SK-N-MC (cell line): ENCODE results near the gene MBD5.

Experiments used
- DNase-seq: peaks from one replicate; pipeline ENCODE4 v3.0.0-alpha.2; 2011; ENCODE audit warnings: low read depth, low spot score
- H3K27ac ChIP-seq: fragments of 200-600 bp; sonication (generic); 2 replicates; pipeline ENCODE4 v1.5.1; 2016; ENCODE audit warnings: mixed run types
- H3K36me3 ChIP-seq: fragments of 200-600 bp; sonication (generic); 2 replicates; pipeline ENCODE4 v1.6.1; 2017; ENCODE audit warnings: antibody characterized with exemption, low read length, mixed read lengths; ENCODE audit not compliant: insufficient read depth
- H3K4me3 ChIP-seq: fragments of 200-600 bp; sonication (generic); 2 replicates; pipeline ENCODE4 v1.5.1; 2016
- H3K9ac ChIP-seq: fragments of 200-600 bp; sonication (generic); 2 replicates; pipeline ENCODE4 v1.8.0; 2017; ENCODE audit warnings: mixed run types, mixed read lengths; ENCODE audit not compliant: insufficient read length
- H3K9me3 ChIP-seq: fragments of 200-600 bp; sonication (generic); 2 replicates; pipeline ENCODE4 v1.6.1; 2017; ENCODE audit warnings: low read depth, mild to moderate bottlenecking, antibody characterized with exemption, low read length, moderate library complexity, mixed read lengths
- EZH2 ChIP-seq: fragments of 200-600 bp; sonication (generic); IDR thresholded peaks from one replicate; pipeline ENCODE4 v1.6.1; 2017; ENCODE audit warnings: antibody characterized with exemption
- FOXP2 ChIP-seq: optimal IDR thresholded peaks from 2 replicates; pipeline ENCODE3; 2011; ENCODE audit warnings: mild to moderate bottlenecking, moderate library complexity; ENCODE audit not compliant: insufficient read depth; ENCODE audit errors: extremely low read length, control extremely low read depth
- POLR2AphosphoS5 ChIP-seq: IDR thresholded peaks from 2 replicates; pipeline ENCODE4 v1.6.1; 2012; ENCODE audit warnings: mild to moderate bottlenecking, low read depth, low read length, borderline replicate concordance

The MBD5 gene

GRCh38 chr2:148298196-148298595 lies 277.3 kb downstream of the MBD5 start:
- no peaks in the 10 kb centered on the region for H3K9me3 ChIP-seq
- H3K4me3 ChIP-seq: no peak overlapping the region
- H3K36me3 ChIP-seq: no peaks in the 10 kb centered on the region
- TF ChIP-seq POLR2AphosphoS5 (no peak), EZH2 (no peak), FOXP2 (no peak)
- no peak overlapping the region for H3K9ac ChIP-seq
- no peak overlapping the region for H3K27ac ChIP-seq
- no peak for DNase-seq

GRCh38 chr2:148299616-148300015 lies 278.7 kb downstream of the MBD5 start:
- no peak overlapping the region for H3K9ac ChIP-seq
- no peaks in the 10 kb centered on the region for H3K9me3 ChIP-seq
- no peaks in the 10 kb centered on the region for H3K36me3 ChIP-seq
- no peak overlapping the region for H3K4me3 ChIP-seq
- no peak overlapping the region for H3K27ac ChIP-seq
- DNase-seq: no peak
- TF ChIP-seq POLR2AphosphoS5 (no peak), FOXP2 (no peak), EZH2 (no peak)

GRCh38 chr2:148300544-148300943 lies 279.7 kb downstream of the MBD5 start:
- Histone ChIP-seq H3K4me3 (no peak overlapping the region), H3K27ac (no peak overlapping the region), H3K9me3 (no peaks in the 10 kb centered on the region), H3K36me3 (no peaks in the 10 kb centered on the region), H3K9ac (no peak overlapping the region)
- DNase-seq: no peak
- TF ChIP-seq POLR2AphosphoS5: no peak
- TF ChIP-seq FOXP2: no peak
- no peak for TF ChIP-seq EZH2

GRCh38 chr2:148301362-148301761 lies 280.5 kb downstream of the MBD5 start:
- H3K9ac ChIP-seq: no peak overlapping the region
- no peak overlapping the region for H3K27ac ChIP-seq
- H3K9me3 ChIP-seq: no peaks in the 10 kb centered on the region
- H3K36me3 ChIP-seq: no peaks in the 10 kb centered on the region
- TF ChIP-seq EZH2 (no peak), POLR2AphosphoS5 (no peak), FOXP2 (no peak)
- DNase-seq: no peak
- H3K4me3 ChIP-seq: no peak overlapping the region

GRCh38 chr2:148302526-148302925 lies 281.6 kb downstream of the MBD5 start:
- no peak overlapping the region for H3K27ac ChIP-seq
- TF ChIP-seq FOXP2 (no peak), EZH2 (no peak), POLR2AphosphoS5 (no peak)
- H3K4me3 ChIP-seq: no peak overlapping the region
- no peak overlapping the region for H3K9ac ChIP-seq
- DNase-seq: no peak
- H3K9me3 ChIP-seq: no peaks in the 10 kb centered on the region
- H3K36me3 ChIP-seq: no peaks in the 10 kb centered on the region

- Histone ChIP-seq H3K9me3 (no peaks in the 10 kb centered on the region), H3K9ac (peak overlapping the region; percentile 26), H3K27ac (no peak overlapping the region), H3K36me3 (no peaks in the 10 kb centered on the region), H3K4me3 (no peak overlapping the region)
- peak; percentile 10 for DNase-seq
- no peak for TF ChIP-seq POLR2AphosphoS5
- TF ChIP-seq FOXP2: no peak
- no peak for TF ChIP-seq EZH2
Observed at GRCh38 chr2:148303161-148303560, 282.3 kb downstream of the MBD5 start.

- no peaks in the 10 kb centered on the region for H3K36me3 ChIP-seq
- no peak overlapping the region for H3K4me3 ChIP-seq
- TF ChIP-seq POLR2AphosphoS5 (no peak), FOXP2 (no peak), EZH2 (no peak)
- no peak for DNase-seq
- H3K27ac ChIP-seq: no peak overlapping the region
- H3K9ac ChIP-seq: no peak overlapping the region
- no peaks in the 10 kb centered on the region for H3K9me3 ChIP-seq
Observed at GRCh38 chr2:148305476-148305875, 284.6 kb downstream of the MBD5 start.

GRCh38 chr2:148306027-148306426 lies 285.1 kb downstream of the MBD5 start:
- TF ChIP-seq FOXP2: no peak
- TF ChIP-seq EZH2: no peak
- no peak for TF ChIP-seq POLR2AphosphoS5
- no peak overlapping the region for H3K4me3 ChIP-seq
- H3K36me3 ChIP-seq: no peaks in the 10 kb centered on the region
- no peaks in the 10 kb centered on the region for H3K9me3 ChIP-seq
- no peak for DNase-seq
- no peak overlapping the region for H3K9ac ChIP-seq
- H3K27ac ChIP-seq: no peak overlapping the region

- Histone ChIP-seq H3K36me3 (no peaks in the 10 kb centered on the region), H3K4me3 (no peak overlapping the region), H3K9ac (no peak overlapping the region), H3K9me3 (no peaks in the 10 kb centered on the region), H3K27ac (no peak overlapping the region)
- TF ChIP-seq FOXP2 (no peak), EZH2 (no peak), POLR2AphosphoS5 (no peak)
- DNase-seq: no peak
Observed at GRCh38 chr2:148317598-148317997, 296.7 kb downstream of the MBD5 start.
